Measurements from ENCODE around the gene EIF5B.

DNA sequence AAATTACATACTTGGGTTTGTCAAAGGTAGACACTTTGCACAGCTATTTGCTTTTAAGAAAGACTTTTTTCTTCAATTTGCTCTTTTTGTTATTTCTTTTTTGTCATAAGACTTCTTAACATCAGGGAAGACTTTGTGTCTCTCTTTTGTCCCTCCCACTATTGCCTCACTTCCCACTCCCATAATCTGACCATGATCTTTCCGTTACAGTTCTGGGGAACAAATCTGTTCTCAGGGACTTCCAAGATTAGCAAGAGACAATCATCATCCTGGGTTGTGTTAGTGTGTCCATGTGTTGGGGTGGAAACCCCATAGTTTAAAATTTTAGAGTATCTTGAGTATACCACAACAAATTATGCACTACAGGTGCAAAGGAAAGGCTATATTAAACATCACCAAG, 77.4 kb downstream of the EIF5B start:
- TF ChIP-seq, protein P1, sequence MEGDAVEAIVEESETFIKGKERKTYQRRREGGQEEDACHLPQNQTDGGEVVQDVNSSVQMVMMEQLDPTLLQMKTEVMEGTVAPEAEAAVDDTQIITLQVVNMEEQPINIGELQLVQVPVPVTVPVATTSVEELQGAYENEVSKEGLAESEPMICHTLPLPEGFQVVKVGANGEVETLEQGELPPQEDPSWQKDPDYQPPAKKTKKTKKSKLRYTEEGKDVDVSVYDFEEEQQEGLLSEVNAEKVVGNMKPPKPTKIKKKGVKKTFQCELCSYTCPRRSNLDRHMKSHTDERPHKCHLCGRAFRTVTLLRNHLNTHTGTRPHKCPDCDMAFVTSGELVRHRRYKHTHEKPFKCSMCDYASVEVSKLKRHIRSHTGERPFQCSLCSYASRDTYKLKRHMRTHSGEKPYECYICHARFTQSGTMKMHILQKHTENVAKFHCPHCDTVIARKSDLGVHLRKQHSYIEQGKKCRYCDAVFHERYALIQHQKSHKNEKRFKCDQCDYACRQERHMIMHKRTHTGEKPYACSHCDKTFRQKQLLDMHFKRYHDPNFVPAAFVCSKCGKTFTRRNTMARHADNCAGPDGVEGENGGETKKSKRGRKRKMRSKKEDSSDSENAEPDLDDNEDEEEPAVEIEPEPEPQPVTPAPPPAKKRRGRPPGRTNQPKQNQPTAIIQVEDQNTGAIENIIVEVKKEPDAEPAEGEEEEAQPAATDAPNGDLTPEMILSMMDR (IDR thresholded peaks at IDR 0.05), result no peak
- no peak for TF ChIP-seq EZH2 (IDR thresholded peaks at IDR 0.05)

Data from neural progenitor cell (in vitro differentiated cells).